Femur (tissue), 1 donor: ENCODE data around the gene SLC25A43.
"Not testable (repeated sequence)": the region's sequence is repeated elsewhere in the genome, so short reads cannot be mapped to it uniquely, and the experiment has no call there.

ENCODE experiments used
- DNase-seq: peaks from one replicate; pipeline ENCODE4 v3.0.0-alpha.2; 2017

The SLC25A43 gene

DNA sequence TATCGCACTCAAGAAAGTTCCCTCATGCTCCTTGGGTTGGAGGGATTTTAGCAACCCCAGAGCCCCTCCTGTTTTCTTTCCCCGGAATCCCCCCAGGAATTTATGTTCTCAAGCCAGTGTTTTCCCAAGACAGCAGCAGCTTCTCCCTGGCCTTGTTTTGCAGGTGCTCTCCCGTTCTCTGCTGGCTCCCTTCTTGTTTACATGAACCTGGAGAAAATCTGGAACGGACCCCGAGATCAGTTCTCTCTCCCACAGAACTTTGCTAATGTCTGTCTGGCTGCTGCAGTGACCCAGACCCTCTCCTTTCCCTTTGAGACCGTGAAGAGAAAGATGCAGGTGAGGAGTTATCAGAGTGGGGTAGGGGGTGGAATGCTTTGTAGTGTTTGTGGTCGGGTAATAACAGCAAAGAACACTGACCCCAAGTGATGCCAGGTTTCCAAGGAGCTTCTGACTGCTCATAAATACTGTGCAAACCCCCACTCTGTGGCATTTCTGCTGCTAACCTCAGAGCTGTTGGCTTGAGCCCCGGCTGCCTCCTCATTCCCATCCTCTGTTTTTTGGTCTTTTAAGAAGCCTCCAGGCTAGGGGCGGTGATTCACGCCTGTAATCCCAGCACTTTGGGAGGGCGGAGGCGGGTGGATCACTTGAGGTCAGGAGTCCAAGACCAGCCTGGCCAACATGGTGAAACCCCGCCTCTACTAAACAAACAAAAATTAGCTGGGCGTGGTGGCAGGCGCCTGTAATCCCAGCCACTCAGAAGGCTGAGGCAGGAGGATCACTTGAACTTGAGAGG lies 11.1 kb downstream of the SLC25A43 start:
- DNase-seq, result peak; percentile 38

DNA sequence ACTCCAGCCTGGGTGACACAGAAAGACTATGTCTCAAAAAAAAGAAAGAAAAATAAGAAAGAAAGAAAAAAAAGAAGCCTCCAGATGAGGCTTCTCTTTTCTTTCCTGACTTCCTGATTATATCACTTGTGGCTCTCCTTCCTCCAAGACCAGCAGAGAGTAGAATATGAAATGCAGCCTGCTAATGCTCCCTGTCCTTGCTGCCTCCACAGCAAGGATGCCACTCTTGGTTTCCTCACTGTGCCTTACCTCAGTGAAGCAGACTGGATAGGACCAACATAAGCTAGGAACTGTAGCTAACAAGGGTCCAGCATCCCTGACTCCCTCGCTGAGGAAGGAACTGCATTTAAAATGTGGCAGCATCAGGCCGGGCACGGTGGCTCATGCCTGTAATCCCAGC lies 11.7 kb downstream of the SLC25A43 start:
- no peak for DNase-seq

DNA sequence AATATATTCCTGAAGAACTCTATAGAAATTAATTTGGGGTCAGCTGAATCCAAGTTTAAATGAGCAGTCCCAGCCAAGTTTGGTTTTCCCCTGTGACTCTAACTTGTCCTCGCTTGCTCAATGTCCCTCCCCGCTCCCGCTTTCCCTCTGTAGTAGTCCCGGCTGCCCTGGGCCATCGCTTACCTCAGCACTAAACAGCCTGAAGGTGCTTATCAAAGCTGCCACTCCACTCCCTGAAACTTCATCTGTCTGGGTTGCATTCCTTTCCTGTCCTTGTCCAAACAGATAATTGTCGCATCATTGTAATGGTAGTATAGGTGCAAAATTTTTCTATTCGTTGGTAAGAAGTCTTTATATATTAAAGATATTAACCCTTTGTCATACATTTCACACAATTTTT lies 12.8 kb downstream of the SLC25A43 start:
- DNase-seq, result no peak

DNA sequence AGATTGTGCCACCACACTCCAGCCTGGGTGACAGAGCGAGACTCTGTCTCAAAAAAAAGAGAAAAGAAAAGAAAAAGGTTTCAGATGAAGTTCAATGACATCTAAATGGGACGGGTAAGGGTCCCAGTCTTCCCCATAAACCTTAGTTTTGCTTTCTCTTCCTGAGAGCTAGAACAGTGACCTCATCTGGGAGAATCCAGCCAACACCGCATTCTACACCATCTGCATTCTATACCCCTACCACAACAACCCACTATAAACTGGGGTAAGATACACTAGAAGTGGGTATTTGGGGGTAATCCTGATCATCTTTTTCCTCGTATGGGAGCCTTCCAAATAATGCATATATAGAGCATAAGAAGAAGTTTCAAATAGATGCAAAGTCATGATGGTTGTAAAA lies 18.2 kb downstream of the SLC25A43 start:
- no peak for DNase-seq

DNA sequence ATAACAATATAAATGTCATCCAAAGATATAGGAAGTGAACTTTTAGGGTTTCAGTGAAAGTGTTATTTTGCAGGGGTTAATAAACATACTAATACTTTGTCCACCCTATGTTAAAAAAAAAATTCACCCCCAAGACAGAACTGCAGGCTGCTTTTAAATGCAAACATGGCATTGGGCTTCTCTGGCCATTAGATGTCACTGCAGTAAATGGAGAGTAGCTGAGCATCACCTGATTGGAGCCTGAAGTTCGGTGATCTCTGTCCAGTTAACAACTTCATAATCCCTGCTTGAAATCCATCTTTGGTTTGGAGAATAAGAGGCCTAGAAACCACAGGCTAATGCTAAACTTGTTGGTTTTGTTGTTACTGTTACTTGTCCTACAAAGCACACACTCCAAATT lies 18.7 kb downstream of the SLC25A43 start:
- no peak for DNase-seq

DNA sequence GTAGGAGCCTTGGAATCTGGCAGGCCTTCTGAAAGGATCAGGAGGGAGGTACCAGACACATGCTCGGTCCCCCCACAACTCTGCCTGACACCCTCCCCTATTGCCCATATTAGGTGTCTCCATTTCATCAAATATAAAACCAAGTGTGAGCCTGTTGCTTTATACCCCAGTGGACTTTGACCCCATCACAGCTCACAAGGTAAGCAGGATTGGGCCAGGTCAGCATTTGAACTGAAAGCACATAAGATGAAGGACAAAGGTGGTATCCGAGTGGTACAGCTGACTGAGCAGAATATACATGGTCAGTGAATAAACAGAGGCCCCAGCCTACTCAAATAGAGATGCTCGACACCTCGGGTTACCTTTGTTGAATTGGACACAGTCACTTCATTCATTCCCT lies 20.0 kb downstream of the SLC25A43 start:
- DNase-seq, result no peak

DNA sequence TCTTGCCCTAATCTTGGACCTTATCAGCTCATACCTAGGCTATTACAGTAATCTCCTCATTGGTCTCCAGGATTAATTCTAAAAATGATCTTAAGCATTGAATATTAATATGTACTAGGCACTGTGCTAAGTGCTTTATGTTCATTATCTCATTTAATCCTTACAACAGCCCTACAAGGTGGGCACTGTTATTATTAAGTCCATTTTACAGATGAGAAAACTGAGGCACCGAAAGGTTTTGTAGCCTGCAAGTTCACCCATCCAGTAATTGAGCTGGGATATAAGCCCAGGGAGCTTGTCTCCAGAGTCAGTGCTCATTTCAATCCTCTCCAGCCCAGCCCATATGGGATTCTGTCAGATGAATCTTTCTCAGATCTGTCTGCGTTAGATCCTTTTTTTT lies 20.8 kb downstream of the SLC25A43 start:
- no peak for DNase-seq

DNA sequence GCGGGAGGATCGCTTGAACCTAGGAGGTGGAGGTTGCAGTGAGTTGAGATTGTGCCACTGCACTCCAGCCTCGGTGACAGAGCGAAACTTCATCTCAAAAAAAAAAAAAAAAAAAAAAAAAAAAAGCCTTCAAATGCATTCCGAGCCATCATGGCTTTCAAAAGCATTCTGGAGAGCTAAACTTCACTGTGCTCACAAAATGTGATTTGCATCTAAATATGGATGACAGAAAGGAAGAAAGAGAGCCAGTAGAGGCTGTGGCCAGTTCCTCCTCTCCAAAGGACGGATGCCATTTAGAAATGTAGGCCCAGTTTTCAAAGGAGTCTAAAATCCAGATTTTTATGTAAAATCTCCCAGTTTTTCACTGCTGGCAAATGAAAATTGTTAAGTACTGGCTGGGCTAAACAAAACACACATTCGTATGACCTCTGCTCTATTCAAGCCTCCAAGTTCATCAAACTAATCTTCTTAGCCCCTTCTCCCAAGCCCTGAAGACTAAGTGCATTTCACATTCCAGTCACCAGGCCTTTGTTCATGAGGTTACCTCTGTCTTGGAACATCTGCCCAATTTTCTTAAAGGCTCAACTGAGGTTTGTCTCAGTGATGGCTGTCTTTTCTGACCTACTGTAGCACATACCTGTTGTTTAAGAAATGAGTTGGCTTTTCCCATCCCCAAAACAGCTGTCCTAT lies 22.0 kb downstream of the SLC25A43 start:
- no peak for DNase-seq

DNA sequence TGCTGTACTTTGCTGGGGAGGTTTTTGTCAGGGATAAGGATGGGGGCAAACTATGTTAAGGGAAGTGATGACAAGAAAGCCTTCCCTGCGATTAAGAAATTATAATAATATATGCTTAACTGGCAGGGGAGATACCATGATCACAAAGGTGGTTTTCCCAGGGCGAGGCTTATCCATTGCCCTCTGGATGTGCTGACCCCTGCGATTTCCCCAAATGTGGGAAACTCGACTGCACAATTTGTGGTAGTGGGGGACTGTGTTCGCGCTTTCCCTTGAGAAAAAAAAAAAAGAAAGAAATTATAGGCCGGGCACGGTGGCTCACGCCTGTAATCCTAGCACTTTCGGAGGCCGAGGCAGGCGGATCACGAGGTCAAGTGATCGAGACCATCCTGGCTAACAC lies 24.5 kb downstream of the SLC25A43 start:
- DNase-seq, result no peak

DNA sequence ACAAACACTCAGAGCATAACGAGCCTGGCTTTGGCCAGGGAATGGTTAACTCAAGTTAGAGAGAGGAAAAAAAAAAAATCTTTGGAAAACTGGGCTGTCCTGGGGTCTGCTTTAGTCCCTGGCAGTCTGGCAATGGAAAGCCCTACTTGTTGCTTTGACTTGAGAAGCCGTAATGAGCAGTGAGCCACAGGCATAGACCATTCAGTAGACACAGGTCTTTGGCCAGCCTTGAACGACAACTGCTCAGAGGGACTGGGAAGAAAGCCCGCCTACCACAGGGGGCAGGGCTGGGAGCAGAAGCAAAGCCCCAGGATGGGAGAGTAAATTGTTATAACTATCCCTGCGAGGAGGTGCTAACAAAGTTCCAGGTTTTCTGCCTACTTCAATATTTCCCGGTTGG lies 25.9 kb downstream of the SLC25A43 start:
- no peak for DNase-seq

DNA sequence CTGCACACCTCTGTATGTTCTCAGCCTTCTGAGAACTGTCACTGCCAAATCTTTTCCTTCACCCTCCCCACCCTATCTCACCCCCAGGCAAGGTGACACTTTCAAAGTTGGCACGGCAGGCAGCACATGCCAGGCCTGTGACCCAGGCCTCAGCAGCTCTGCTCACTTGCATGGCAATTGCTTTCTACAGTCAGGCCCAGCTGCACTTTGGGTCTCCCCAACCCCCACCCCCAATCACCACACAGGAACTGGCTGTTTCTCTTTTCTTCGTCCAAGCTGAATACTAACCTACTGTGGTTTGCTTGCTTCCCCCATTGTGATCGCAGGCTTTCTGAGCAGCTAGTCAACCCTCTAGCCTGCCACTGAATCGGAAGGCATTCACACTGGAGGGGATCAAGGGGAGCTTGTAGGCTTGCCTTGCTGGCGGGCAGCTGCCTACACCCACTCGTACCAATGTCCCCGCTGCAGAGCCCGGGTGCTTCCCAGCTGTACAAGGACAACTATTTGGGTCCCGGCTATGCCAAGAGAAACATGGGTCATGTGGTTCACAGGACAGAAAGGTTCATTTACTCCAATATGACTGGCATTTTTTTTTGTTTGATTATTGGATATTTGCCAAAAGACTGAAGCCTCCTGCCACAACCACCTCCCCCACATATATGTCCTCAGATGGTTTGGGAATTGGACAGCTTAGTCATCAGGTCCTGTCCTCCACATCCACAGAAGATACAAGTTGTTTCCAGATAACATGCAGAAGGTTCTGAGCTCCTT lies 28.1 kb downstream of the SLC25A43 start:
- DNase-seq, result peak; percentile 34

DNA sequence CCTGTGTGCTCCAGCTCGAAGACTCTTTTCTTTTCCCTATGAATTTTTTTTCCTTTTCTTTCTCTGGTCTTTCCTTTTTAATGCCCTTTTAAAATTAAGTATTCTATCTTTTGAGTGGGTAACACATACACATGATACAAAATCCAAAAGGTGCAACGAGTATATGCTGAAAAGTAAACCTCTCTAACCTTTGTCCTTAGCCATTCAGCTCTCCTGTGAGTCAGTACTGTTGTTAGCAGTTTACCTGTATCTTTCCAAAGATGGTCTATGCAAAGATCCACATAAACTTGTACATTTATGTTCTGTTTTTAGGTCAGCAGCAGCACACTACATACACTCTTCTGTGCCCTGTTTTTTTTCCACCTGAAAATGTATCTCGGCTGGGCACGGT lies 28.7 kb downstream of the SLC25A43 start:
- no peak for DNase-seq

DNA sequence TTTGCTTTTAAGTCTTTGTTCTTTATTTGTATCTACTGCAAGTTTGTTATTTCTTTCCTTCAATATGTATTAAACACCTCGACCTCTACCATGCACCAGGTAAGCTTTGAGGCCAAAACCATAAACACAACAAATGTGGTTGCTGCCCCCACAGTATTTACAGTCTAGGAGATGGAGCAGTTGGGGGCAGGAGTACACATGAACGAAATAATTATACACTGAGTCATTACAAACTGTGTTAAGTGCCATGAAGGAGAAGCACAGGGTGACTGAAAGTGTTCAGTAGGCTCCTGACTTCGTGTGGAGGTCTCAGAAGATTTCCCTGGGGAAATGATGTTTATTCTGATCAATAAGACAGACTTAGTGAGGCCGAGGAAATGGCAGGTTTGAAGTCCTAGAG lies 30.3 kb downstream of the SLC25A43 start:
- no peak for DNase-seq

DNA sequence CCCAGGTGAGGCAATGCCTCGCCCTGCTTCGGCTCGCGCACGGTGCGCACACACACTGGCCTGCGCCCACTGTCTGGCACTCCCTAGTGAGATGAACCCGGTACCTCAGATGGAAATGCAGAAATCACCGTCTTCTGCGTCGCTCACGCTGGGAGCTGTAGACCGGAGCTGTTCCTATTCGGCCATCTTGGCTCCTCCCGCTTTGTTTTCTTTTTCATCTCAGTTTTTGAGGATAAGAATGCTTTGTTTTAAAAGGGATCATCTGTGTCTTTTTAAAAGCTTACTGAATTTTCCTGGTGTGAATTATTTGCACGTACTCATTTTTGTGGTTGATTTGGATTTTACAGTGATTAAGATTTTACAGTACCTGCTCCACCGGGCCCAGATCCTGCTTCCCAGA lies 42.2 kb downstream of the SLC25A43 start:
- not testable (repeated sequence) for DNase-seq

DNA sequence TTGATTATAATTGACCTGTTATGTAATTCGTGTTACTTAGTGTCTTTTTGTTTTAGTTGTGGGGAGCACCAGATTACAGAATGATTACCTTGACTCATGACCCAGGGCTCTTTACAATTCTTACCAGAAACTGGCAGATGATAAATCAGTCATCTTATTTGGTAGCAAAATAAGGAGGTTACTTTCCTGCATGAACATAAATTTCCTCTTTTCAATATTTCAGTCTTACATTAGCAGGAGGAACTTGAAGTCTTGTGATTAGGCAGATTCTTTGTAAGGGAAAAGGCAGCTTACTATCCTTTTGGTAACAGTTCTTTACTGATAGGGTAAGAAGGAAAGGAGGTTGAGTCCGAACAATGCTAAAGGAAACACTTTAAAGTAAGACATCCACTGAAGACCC lies 43.1 kb downstream of the SLC25A43 start:
- DNase-seq, result no peak

DNA sequence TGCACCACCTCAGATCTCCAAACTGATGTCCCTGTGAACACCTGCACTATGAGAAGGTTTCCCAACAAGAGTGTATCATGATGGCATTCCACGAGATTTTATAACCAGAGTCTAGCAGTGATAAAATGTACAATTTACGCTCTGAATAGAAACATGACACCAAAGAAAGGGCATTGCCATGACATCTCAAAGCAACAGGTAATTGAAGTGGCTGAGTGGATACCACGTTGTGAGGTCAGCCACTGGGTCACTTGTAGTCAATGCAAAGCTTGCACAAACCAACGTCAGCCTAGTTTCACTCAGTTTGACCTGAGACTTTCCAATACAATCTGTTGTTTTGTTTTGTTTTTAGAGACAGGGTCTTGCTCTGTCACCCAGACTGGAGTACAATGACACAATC lies 54.1 kb downstream of the SLC25A43 start:
- DNase-seq, result no peak

DNA sequence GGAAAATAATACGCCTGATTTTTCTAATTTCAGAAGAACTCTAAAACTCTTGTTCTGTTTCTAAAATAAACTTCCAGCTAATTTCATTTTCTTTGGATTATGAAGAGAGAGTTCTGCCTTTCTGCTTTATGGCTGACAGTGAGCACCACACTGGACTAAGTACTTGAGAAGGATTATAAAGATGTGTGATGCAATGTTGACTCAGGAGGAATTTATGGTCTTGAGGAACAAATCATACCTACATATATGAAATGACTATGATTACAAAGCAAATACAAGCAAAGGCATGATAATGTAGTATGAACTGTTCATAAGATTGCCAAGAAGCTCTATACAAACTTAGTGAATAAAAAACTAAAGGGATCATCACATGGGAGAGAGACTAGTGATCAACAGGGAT lies 56.1 kb downstream of the SLC25A43 start:
- no peak for DNase-seq

DNA sequence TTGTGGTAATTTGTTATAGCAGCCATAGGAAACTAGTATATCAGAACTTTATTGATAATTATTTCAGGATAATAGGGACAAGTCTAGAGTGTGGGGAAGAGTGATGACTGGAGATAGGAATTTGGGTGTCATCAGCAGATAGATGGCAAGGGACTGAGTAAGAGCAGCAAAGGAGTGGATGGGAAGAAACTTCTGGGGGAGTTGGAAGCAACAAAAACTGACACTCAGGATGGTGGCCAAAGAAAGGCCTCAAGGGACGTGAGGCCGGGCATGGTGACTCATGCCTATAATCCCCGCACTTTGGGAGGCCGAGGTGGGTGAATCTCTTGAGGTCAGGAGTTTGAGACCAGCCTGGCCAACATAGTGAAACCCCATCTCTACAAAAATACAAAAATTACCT lies 60.0 kb downstream of the SLC25A43 start:
- no peak for DNase-seq

DNA sequence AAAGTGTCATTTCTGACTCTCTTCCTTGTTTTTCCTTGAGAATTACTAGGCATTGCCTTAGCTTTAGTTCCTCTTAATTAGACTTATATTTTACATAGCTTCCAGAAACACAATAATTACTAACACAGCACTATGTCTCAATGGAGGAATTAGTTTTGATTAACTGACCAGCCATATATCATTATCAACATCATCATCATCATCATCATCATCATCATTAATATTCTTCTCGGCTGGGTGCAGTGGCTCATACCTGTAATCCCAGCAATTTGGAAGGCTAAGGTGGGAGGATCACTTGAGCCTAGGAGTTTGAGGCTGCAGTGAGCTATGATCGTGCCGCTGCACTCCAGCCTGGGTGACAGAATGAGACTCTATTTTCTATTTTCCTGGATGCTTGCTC lies 66.4 kb downstream of the SLC25A43 start:
- DNase-seq, result no peak

DNA sequence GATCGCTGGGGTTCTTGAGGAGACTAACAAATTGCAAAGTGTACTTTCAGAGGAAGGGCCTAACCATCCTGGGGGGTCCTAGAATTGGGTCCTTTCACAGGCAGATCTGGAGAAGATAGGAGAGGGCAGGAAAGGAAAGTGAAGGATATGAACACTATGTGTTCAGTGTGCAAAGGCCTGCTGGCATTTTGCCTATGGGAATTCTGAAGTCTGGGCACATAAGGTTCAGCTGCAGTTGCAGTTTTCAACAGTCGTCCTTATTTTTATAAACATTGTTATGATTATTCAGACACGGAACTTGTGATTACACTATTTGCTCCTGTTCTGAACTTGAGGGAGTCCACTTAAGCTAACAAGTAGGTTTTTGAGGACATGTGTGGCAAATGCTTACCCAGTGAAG lies 67.8 kb downstream of the SLC25A43 start:
- no peak for DNase-seq

DNA sequence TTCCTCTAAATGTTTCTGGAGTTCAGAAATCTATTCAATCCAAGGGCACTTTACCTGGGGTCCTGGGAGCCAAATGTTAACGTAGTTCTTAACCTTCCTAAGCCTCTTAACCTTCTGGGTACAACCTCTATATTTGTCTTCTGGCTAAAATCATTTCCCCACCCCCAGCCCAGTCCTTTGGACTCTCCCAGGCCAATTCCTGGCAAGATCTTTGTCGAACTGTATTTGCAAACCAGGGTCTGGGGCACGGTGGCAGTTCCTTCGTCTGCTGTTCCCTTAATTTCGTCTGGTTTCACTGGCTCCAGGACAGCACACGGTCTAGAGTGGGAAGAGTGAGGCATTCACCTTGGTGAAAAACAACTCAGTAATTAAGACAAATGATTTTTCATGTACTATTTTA lies 68.3 kb downstream of the SLC25A43 start:
- no peak for DNase-seq

DNA sequence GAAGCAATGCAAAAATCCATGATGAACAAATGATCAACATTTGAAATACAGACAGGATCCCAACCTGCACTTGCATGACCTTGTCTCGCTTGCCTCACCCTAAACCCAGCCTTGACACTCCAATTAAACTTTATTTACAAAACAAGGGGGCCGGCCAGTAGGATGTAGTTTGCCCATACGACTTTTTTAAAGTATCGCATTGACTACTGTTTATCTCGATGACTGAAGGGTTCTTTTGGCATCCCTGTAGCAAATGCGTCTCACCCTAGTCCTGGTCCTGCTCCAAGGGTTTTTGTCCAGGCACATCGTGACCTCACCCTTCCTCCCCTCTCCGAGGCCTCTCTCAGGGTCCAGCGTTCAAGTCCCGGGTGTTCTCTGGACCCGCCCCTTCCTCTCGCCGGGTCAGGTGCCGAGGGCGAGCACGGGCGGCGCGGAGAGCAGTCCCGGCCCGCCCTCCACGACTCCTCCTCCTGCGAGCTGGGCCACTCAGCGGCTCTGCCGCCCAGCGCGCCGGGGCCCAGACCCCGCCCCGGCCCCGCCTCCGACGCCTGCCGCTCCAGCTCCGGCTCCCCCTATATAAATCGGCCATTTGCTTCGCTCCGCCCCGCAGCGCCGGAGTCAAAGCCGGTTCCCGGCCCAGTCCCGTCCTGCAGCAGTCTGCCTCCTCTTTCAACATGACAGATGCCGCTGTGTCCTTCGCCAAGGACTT lies 68.9 kb downstream of the SLC25A43 start, which contains the start of gene SLC25A5:
TSS of gene SLC25A5 (plus strand) at position 603 of the 709 bp plus-strand sequence. CDS start at position 675, 72 bp downstream.
- peak; percentile 89 for DNase-seq
